SK-N-SH (cell line): Measurements from ENCODE around the gene GGA3. TPM values are rescaled to one million over a fixed set of nuclear protein-coding genes. Genes with fewer than 3 reads are reported as not detected.

Experiments used
- CTCF ChIA-PET: fragments of 300-600, 350-600 bp; formaldehyde crosslinking; extraction: SDS; loops from one replicate; lab custom pipeline; 2021; lab: Yijun Ruan, JAX
- POLR2A ChIA-PET: fragments of 350-600 bp; sonication (Branson Sonifier 250); formaldehyde crosslinking; extraction: SDS; loops from one replicate; lab custom pipeline; 2020; ENCODE audit warnings: antibody characterized with exemption, inconsistent platforms; lab: Yijun Ruan, JAX
- DNase-seq: peaks from one replicate; pipeline ENCODE4 v3.0.0; 2012
- H2AFZ ChIP-seq: fragments of 200-600 bp; sonication (generic); 2 replicates; pipeline ENCODE4 v1.8.1; 2016; ENCODE audit warnings: antibody characterized with exemption, mild to moderate bottlenecking, low read depth
- H3F3A ChIP-seq: fragments of 200-600 bp; sonication (generic); replicated peaks from 2 replicates; pipeline ENCODE3; 2016; ENCODE audit warnings: antibody characterized with exemption, mild to moderate bottlenecking; ENCODE audit not compliant: insufficient read depth
- H3K27ac ChIP-seq, 2 experiments: fragments of 200-500 bp in 1 of 2; fragments of 200-600 bp in 1 of 2; sonication (Bioruptor generic) in 1 of 2; sonication (generic), shearing (Covaris generic) in 1 of 2; 2 replicates each; pipeline versions ENCODE4 v1.5.1 to v1.6.1; 2014 to 2016; ENCODE audit warnings: low read depth in 2 of 2, inconsistent platforms in 1 of 2, low read length in 1 of 2, mild to moderate bottlenecking in 1 of 2, mixed read lengths in 1 of 2
- H3K27me3 ChIP-seq: fragments of 200-600 bp; sonication (generic), shearing (Covaris generic); 2 replicates; pipeline ENCODE4 v1.6.1; 2016; ENCODE audit warnings: mixed run types; ENCODE audit not compliant: insufficient read depth
- H3K36me3 ChIP-seq, 2 experiments: fragments of 200-500 bp in 1 of 2; fragments of 200-600 bp in 1 of 2; sonication (Bioruptor generic) in 1 of 2; sonication (generic) in 1 of 2; replicated peaks in 1 of 2; 2 replicates each; pipeline versions ENCODE3 to v1.5.1; 2014 to 2016; ENCODE audit warnings: low read length in 1 of 2, mild to moderate bottlenecking in 1 of 2; ENCODE audit not compliant: insufficient read depth in 2 of 2, control insufficient read depth in 1 of 2
- H3K4me1 ChIP-seq, 2 experiments: fragments of 200-500 bp in 1 of 2; fragments of 200-600 bp in 1 of 2; sonication (Bioruptor generic) in 1 of 2; sonication (generic), shearing (Covaris generic) in 1 of 2; 2 replicates each; pipeline versions ENCODE4 v1.5.1 to v1.6.1; 2014 to 2016; ENCODE audit warnings: low read depth in 1 of 2, low read length in 1 of 2, mixed run types in 1 of 2; ENCODE audit not compliant: insufficient read depth in 2 of 2, control insufficient read depth in 1 of 2
- H3K4me2 ChIP-seq: fragments of 200-600 bp; sonication (generic), shearing (Covaris generic); 2 replicates; pipeline ENCODE4 v1.6.1; 2017; ENCODE audit warnings: mixed run types
- H3K4me3 ChIP-seq, 2 experiments: fragments of 200-500 bp in 1 of 2; fragments of 200-600 bp in 1 of 2; sonication (Bioruptor generic) in 1 of 2; sonication (generic), shearing (Covaris generic) in 1 of 2; 2 replicates each; pipeline versions ENCODE4 v1.5.1 to v1.8.1; 2014 to 2016; ENCODE audit warnings: low read depth in 2 of 2, inconsistent platforms in 1 of 2, low read length in 1 of 2, mild to moderate bottlenecking in 1 of 2, mixed read lengths in 1 of 2, moderate library complexity in 1 of 2
- H3K79me2 ChIP-seq: fragments of 200-600 bp; sonication (generic); 2 replicates; pipeline ENCODE4 v1.8.1; 2017; ENCODE audit warnings: mild to moderate bottlenecking; ENCODE audit not compliant: insufficient read depth
- H3K9ac ChIP-seq: fragments of 200-600 bp; sonication (generic); 2 replicates; pipeline ENCODE4 v1.6.1; 2017; ENCODE audit warnings: mixed run types
- H3K9me2 ChIP-seq: fragments of 200-600 bp; sonication (generic); 2 replicates; pipeline ENCODE4 v1.6.1; 2017; ENCODE audit warnings: mixed run types
- H3K9me3 ChIP-seq: fragments of 200-600 bp; sonication (generic); 2 replicates; pipeline ENCODE4 v1.6.1; 2017; ENCODE audit warnings: mixed run types, mild to moderate bottlenecking, moderate library complexity
- H4K20me1 ChIP-seq: fragments of 200-600 bp; sonication (generic); 2 replicates; pipeline ENCODE4 v1.6.1; 2017; ENCODE audit warnings: mild to moderate bottlenecking, mixed run types; ENCODE audit not compliant: insufficient read depth
- CHD2 ChIP-seq: fragments of 150-350 bp; IDR thresholded peaks from 2 replicates; pipeline ENCODE4 v1.6.1; 2018; ENCODE audit warnings: low read length; ENCODE audit not compliant: partially characterized antibody
- EP300 ChIP-seq, 2 experiments: IDR thresholded peaks; 2 replicates each; pipeline versions ENCODE4 v1.4.0 to v1.6.1; 2012; ENCODE audit warnings: borderline replicate concordance in 1 of 2, low read depth in 1 of 2, low read length in 1 of 2
- EZH2phosphoT487 ChIP-seq: fragments of 200-600 bp; sonication (generic); IDR thresholded peaks from 2 replicates; pipeline ENCODE4 v1.6.1; 2017; ENCODE audit warnings: low read depth, mixed run types, mild to moderate bottlenecking, antibody characterized with exemption, moderate library complexity, borderline replicate concordance
- FOSL2 ChIP-seq: IDR thresholded peaks from 2 replicates; pipeline ENCODE4 v1.4.0; 2012; ENCODE audit warnings: low read depth, mild to moderate bottlenecking, moderate library complexity, borderline replicate concordance
- FOXM1 ChIP-seq: IDR thresholded peaks from 2 replicates; pipeline ENCODE4 v1.4.0; 2012; ENCODE audit warnings: low read depth, mild to moderate bottlenecking
- GATA2 ChIP-seq: sonication (generic); formaldehyde crosslinking; IDR thresholded peaks from 2 replicates; pipeline ENCODE4 v1.5.0; 2020; ENCODE audit warnings: mild to moderate bottlenecking, missing genetic modification reagents
- MXI1 ChIP-seq: IDR thresholded peaks from 2 replicates; pipeline ENCODE4 v1.6.1; 2012; ENCODE audit warnings: mild to moderate bottlenecking, low read depth, low read length, improper control_type of control experiment
- NFIC ChIP-seq: IDR thresholded peaks from 2 replicates; pipeline ENCODE4 v1.4.0; 2012; ENCODE audit warnings: borderline replicate concordance
- POLR2AphosphoS5 ChIP-seq: IDR thresholded peaks from 2 replicates; pipeline ENCODE4 v1.6.1; 2012; ENCODE audit warnings: low read depth, low read length
- RAD21 ChIP-seq: IDR thresholded peaks from 2 replicates; pipeline ENCODE4 v1.6.1; 2012; ENCODE audit warnings: mild to moderate bottlenecking, low read length
- RCOR1 ChIP-seq: fragments of 150-350 bp; IDR thresholded peaks from 2 replicates; pipeline ENCODE4 v1.6.1; 2017; ENCODE audit warnings: antibody characterized with exemption, low read length
- RFX5 ChIP-seq: IDR thresholded peaks from 2 replicates; pipeline ENCODE4 v1.6.1; 2012; ENCODE audit warnings: mild to moderate bottlenecking, improper control_type of control experiment, low read length
- RXRA ChIP-seq: IDR thresholded peaks from 2 replicates; pipeline ENCODE4 v1.4.0; 2012; ENCODE audit warnings: low read depth, mild to moderate bottlenecking, borderline replicate concordance
- SMC3 ChIP-seq: IDR thresholded peaks from 2 replicates; pipeline ENCODE4 v1.6.1; 2012; ENCODE audit warnings: low read depth, low read length, improper control_type of control experiment
- TCF12 ChIP-seq: IDR thresholded peaks from 2 replicates; pipeline ENCODE4 v1.4.0; 2012
- WGBS: methylation state at CpG from one replicate; pipeline ENCODE4 v1.1.6; 2017; ENCODE audit warnings: low lambda C conversion rate; 5-methylcytosine and 5-hydroxymethylcytosine counted together
- polyA plus RNA-seq, 3 experiments: library from polyadenylated mRNA; depleted of rRNA; stranded (reverse); fragments of >200 nt; gene quantifications; 2 replicates each; pipeline ENCODE4 v1.2.3, GENCODE V29; 2012
- TF ChIP-seq, protein P1 (sequence below): fragments of 150-350 bp; IDR thresholded peaks from 2 replicates; pipeline ENCODE4 v1.6.1; 2017; ENCODE audit warnings: antibody characterized with exemption, low read length, low read depth, borderline replicate concordance
- TF ChIP-seq, protein P2 (sequence below): IDR thresholded peaks from 2 replicates; pipeline ENCODE4 v1.4.0; 2012; ENCODE audit warnings: low read depth
- TF ChIP-seq, protein P3 (sequence below): fragments of 150-350 bp; IDR thresholded peaks from 2 replicates; pipeline ENCODE4 v1.6.1; 2016; ENCODE audit warnings: mild to moderate bottlenecking, low read depth, low read length
- TF ChIP-seq, protein P4 (sequence below): fragments of 200-600 bp; sonication (generic); IDR thresholded peaks from 2 replicates; pipeline ENCODE4 v1.6.1; 2017; ENCODE audit warnings: antibody characterized with exemption, mild to moderate bottlenecking, moderate library complexity

The GGA3 gene
- polyA plus RNA-seq, 1 of the 3 experiments (the other 2 are of a cell fraction) = 42.5 TPM

DNA sequence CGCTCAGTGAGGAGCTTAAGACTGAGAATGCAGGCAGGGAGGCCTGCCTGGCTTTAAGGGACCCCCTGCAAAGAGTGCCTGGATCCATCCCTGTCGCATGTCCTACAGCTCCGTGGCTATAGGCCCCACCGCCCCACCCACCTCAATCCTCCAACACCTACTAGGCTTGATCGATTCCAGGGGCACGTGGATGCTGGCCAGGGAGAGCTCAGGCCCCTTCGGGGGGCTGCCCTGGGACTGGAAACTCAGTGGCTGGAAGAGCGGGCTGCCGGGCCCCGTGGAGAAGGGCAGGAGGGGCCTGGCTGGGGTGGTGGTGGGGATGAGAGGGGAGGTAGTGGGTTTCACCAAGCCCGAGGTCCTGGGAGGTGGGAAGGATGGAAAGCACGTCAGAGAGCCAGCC is 22.2 kb downstream of the GGA3 start:
- Histone ChIP-seq H3K27me3 (no peaks in the 10 kb centered on the region), H3F3A (peaks cover 29% of the 10 kb centered on the region), H3K79me2 (no peaks in the 10 kb centered on the region), H3K27ac (no peak overlapping the region), H3K9me3 (no peaks in the 10 kb centered on the region), H3K4me2 (no peak overlapping the region), H3K9ac (no peak overlapping the region), H3K36me3 (peaks cover 46 to 97% of the 10 kb centered on the region in 2 experiments), H3K4me3 (no peak overlapping the region), H3K9me2 (no peaks in the 10 kb centered on the region), H4K20me1 (peaks cover 3% of the 10 kb centered on the region; the same call in 1 of the 2 replicates), H2AFZ (no peak overlapping the region), H3K4me1 (no peaks in the 10 kb centered on the region; a peak in 1 of 4 replicates)
- CTCF ChIA-PET = interaction anchor here (0.6 to 11.7 kb wide), 27 partner anchors 8 to 290 kb away, joined by 3 to 136 read pairs (median 6); partner anchors contain the start of genes GGA3, MIF4GD, MRPS7 and NUP85
- POLR2A ChIA-PET = interaction anchor here (1.1 to 1.2 kb wide), 3 partner anchors 9 to 125 kb away, joined by 3 to 4 read pairs (median 3); no protein-coding TSS in a partner anchor
- WGBS = 97% methylated on average over 9 of the region's 12 CpGs
- no peak for DNase-seq
- TF ChIP-seq, protein P1, sequence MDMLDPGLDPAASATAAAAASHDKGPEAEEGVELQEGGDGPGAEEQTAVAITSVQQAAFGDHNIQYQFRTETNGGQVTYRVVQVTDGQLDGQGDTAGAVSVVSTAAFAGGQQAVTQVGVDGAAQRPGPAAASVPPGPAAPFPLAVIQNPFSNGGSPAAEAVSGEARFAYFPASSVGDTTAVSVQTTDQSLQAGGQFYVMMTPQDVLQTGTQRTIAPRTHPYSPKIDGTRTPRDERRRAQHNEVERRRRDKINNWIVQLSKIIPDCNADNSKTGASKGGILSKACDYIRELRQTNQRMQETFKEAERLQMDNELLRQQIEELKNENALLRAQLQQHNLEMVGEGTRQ = no peak
- TF ChIP-seq, protein P2, sequence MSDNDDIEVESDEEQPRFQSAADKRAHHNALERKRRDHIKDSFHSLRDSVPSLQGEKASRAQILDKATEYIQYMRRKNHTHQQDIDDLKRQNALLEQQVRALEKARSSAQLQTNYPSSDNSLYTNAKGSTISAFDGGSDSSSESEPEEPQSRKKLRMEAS = no peak
- TF ChIP-seq EP300 (IDR thresholded peaks at IDR 0.05; ENCODE audit: borderline replicate concordance in 1 of 2, low read depth in 1 of 2, low read length in 1 of 2) (no peak), FOSL2 (no peak), SMC3 (no peak), MXI1 (no peak), TCF12 (no peak), GATA2 (CRISPR knock-in tag) (no peak), NFIC (no peak), POLR2AphosphoS5 (no peak), EZH2phosphoT487 (no peak), CHD2 (no peak), FOXM1 (no peak), RXRA (no peak), RFX5 (no peak)

DNA sequence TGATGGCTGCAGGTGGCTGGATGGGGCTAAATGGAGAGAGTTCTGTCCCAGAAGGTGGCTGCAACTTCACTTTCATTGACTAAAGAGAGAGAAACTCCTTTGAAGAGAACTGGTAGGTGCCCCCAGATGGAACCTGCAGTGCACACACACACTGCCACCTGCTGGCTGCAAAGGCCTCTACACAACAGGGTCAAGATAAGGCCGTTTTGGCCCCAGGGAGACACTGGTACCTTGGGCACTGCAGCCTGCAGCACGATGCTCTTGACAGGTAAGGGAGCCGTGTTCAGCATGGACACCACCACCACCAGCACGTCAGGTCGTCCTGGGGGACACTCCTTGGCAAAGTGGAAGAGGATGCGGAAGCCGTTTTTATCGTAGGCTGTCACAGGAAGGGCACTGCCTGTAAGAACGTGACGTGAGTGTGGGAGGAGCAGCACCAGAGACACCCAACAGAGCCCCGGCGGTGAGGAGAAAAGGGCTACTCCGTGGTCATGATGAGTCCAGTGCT is 22.7 kb downstream of the GGA3 start:
- peaks cover 3% of the 10 kb centered on the region; the same call in 1 of the 2 replicates for H4K20me1 ChIP-seq
- H3K9me2 ChIP-seq = no peaks in the 10 kb centered on the region
- H3K36me3 ChIP-seq = peaks cover 46 to 94% of the 10 kb centered on the region in 2 experiments
- H3K9me3 ChIP-seq = no peaks in the 10 kb centered on the region
- H3K4me2 ChIP-seq = no peak overlapping the region
- DNase-seq = peak; percentile 90
- H2AFZ ChIP-seq = no peak overlapping the region
- no peak overlapping the region for H3K9ac ChIP-seq
- no peaks in the 10 kb centered on the region; a peak in 1 of 4 replicates for H3K4me1 ChIP-seq
- CTCF ChIA-PET = interaction anchor here (0.7 to 11.7 kb wide), 28 partner anchors 9 to 263 kb away, joined by 3 to 136 read pairs (median 7); partner anchors contain the start of genes GGA3, MIF4GD, MRPS7 and NUP85
- POLR2A ChIA-PET = interaction anchor here (1.1 to 1.2 kb wide), 2 partner anchors 9 to 125 kb away, joined by 3 to 4 read pairs; no protein-coding TSS in a partner anchor
- no peak overlapping the region for H3K4me3 ChIP-seq
- H3K27me3 ChIP-seq = no peaks in the 10 kb centered on the region
- no peaks in the 10 kb centered on the region for H3K79me2 ChIP-seq
- TF ChIP-seq, protein P3, sequence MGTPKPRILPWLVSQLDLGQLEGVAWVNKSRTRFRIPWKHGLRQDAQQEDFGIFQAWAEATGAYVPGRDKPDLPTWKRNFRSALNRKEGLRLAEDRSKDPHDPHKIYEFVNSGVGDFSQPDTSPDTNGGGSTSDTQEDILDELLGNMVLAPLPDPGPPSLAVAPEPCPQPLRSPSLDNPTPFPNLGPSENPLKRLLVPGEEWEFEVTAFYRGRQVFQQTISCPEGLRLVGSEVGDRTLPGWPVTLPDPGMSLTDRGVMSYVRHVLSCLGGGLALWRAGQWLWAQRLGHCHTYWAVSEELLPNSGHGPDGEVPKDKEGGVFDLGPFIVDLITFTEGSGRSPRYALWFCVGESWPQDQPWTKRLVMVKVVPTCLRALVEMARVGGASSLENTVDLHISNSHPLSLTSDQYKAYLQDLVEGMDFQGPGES = no peak
- TF ChIP-seq NFIC (no peak), SMC3 (peak; percentile 55), POLR2AphosphoS5 (peak; percentile 17; the same call in 1 of the 2 replicates), RAD21 (peak; percentile 54), RCOR1 (0 out of 2 replicates have a peak, but pooled peaks have one; percentile 33)
- TF ChIP-seq, protein P4, sequence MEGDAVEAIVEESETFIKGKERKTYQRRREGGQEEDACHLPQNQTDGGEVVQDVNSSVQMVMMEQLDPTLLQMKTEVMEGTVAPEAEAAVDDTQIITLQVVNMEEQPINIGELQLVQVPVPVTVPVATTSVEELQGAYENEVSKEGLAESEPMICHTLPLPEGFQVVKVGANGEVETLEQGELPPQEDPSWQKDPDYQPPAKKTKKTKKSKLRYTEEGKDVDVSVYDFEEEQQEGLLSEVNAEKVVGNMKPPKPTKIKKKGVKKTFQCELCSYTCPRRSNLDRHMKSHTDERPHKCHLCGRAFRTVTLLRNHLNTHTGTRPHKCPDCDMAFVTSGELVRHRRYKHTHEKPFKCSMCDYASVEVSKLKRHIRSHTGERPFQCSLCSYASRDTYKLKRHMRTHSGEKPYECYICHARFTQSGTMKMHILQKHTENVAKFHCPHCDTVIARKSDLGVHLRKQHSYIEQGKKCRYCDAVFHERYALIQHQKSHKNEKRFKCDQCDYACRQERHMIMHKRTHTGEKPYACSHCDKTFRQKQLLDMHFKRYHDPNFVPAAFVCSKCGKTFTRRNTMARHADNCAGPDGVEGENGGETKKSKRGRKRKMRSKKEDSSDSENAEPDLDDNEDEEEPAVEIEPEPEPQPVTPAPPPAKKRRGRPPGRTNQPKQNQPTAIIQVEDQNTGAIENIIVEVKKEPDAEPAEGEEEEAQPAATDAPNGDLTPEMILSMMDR = peak; percentile 98
- 54% methylated on average over 13 of the region's 13 CpGs for WGBS
- H3K27ac ChIP-seq = no peak overlapping the region
- H3F3A ChIP-seq = peaks cover 29% of the 10 kb centered on the region
